ENCODE measurements around the gene AEBP1. TPM values are rescaled to one million over a fixed set of nuclear protein-coding genes. Genes with fewer than 3 reads are reported as not detected.

AEBP1 gene
- total RNA-seq, 4 donors from 2014 or later = 38.9 to 151 (median 57.6) TPM

GRCh38 chr7:44059219-44060090 is 44.7 kb upstream of the AEBP1 start:
- peaks cover 59% of the 10 kb centered on the region in 2 donors for H3K36me3 ChIP-seq
- intact Hi-C loops (cut with DNase I) = no loop called here
- no peaks in the 10 kb centered on the region for H3K9me3 ChIP-seq
- DNase-seq = peak in 1 of 2 donors; percentile 2
- no peak overlapping the region for H3K27ac ChIP-seq
- peaks cover under 1 to 4% of the 10 kb centered on the region in 2 donors for H3K4me1 ChIP-seq
- TF ChIP-seq POLR2A (IDR thresholded peaks at IDR 0.05) (no peak), CTCF (IDR thresholded peaks at IDR 0.05) (no peak)
- WGBS, 2 donors = 88 to 93% methylated on average over 6 to 14 of the region's 14 CpGs
- no peak overlapping the region for H3K4me3 ChIP-seq (replicated peaks in 1 of 3)
- no peaks in the 10 kb centered on the region for H3K27me3 ChIP-seq

- H3K27me3 ChIP-seq = no peaks in the 10 kb centered on the region
- H3K4me1 ChIP-seq = peaks cover 9 to 12% of the 10 kb centered on the region in 2 donors
- peak in 1 of 2 donors; percentile 1 for DNase-seq
- peaks cover 51 to 52% of the 10 kb centered on the region in 2 donors for H3K36me3 ChIP-seq
- intact Hi-C loops (cut with DNase I) = no loop called here
- no peak overlapping the region for H3K4me3 ChIP-seq (replicated peaks in 1 of 3)
- WGBS, 2 donors = 92 to 95% methylated on average over 14 to 16 of the region's 21 CpGs
- H3K9me3 ChIP-seq = no peaks in the 10 kb centered on the region
- no peak for TF ChIP-seq CTCF (IDR thresholded peaks at IDR 0.05)
- TF ChIP-seq POLR2A (IDR thresholded peaks at IDR 0.05) = no peak
- H3K27ac ChIP-seq = no peak overlapping the region
These were observed 43.8 kb upstream of the AEBP1 start for GRCh38 chr7:44060091-44060947.

- DNase-seq = no peak
- 80 to 87% methylated on average over 8 of the region's 8 CpGs for WGBS, 2 donors
These were observed 43.0 kb upstream of the AEBP1 start for GRCh38 chr7:44060948-44061644.

GRCh38 chr7:44061645-44062179 is 42.4 kb upstream of the AEBP1 start:
- no peak for DNase-seq
- intact Hi-C loops (cut with DNase I) = no loop called here
- WGBS, 2 donors = 79 to 82% methylated on average over 7 of the region's 8 CpGs
- Histone ChIP-seq H3K27me3 (no peaks in the 10 kb centered on the region), H3K36me3 (peaks cover 43 to 48% of the 10 kb centered on the region in 2 donors), H3K4me3 (replicated peaks in 1 of 3) (no peak overlapping the region), H3K9me3 (no peaks in the 10 kb centered on the region), H3K4me1 (peaks cover 15 to 26% of the 10 kb centered on the region in 2 donors), H3K27ac (no peak overlapping the region)
- no peak for TF ChIP-seq CTCF (IDR thresholded peaks at IDR 0.05)
- TF ChIP-seq POLR2A (IDR thresholded peaks at IDR 0.05) = no peak

More at GRCh38 chr7:44060948-44061644, 43.0 kb upstream of the AEBP1 start:
- Histone ChIP-seq H3K27ac (no peak overlapping the region), H3K27me3 (no peaks in the 10 kb centered on the region), H3K9me3 (no peaks in the 10 kb centered on the region), H3K4me3 (replicated peaks in 1 of 3) (no peak overlapping the region), H3K4me1 (peaks cover 15 to 20% of the 10 kb centered on the region in 2 donors), H3K36me3 (peaks cover 49 to 52% of the 10 kb centered on the region in 2 donors)
- TF ChIP-seq CTCF (IDR thresholded peaks at IDR 0.05) (no peak), POLR2A (IDR thresholded peaks at IDR 0.05) (no peak)
- intact Hi-C loops (cut with DNase I) = no loop called here
